HuH-7.5 (cell line): ENCODE data around the gene NIT1.
"Not testable (repeated sequence)": the region's sequence is repeated elsewhere in the genome, so short reads cannot be mapped to it uniquely, and the experiment has no call there.

Experiments
- DNase-seq: peaks from one replicate; pipeline ENCODE4 v3.0.0; 2011; ENCODE audit warnings: low spot score

NIT1 gene

DNA sequence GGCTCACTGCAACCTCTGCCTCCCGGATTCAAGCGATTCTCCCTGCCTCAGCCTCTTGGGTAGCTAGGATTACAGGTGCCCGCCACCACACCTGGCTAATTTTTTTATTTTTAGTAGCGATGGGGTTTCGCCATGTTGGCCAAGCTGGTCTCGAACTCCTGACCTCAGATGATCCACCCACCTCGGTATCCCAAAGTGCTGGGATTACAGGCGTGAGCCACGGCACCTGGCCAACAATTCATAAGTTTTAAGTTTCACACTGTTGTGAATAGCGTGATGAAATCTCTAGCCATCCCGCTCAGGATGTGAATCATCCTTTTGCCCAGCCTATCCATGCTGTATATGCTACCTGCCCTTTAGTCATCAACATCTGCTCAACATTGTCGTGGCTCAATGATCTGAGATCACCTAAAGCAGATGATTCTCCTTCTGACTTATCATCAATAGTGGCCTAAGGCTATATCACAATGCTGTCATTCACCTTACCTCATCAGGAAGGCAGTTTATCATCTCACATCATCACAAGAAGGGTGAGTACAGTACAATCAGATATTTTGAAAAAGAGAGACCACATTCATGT is 2.7 kb upstream of the NIT1 start:
- no peak for DNase-seq

DNA sequence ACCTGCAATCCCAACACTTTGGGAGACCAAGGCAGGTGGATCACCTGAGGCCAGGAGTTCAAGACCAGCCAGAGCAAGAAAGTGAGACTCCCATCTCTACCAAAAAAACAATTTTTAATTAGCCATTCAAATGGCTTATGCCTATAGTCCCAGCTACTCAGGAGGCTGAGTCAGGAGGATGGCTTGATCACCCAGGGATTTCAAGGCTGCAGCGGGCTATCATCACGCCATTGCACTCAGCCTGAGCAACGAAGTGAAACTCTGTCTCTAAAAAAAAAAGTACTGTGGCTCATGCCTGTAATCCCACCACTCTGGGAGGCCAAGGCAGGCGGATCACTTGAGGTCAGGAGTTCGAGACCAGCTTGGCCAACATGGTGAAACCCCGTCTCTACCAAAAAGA is 1.9 kb upstream of the NIT1 start:
- not testable (repeated sequence) for DNase-seq

DNA sequence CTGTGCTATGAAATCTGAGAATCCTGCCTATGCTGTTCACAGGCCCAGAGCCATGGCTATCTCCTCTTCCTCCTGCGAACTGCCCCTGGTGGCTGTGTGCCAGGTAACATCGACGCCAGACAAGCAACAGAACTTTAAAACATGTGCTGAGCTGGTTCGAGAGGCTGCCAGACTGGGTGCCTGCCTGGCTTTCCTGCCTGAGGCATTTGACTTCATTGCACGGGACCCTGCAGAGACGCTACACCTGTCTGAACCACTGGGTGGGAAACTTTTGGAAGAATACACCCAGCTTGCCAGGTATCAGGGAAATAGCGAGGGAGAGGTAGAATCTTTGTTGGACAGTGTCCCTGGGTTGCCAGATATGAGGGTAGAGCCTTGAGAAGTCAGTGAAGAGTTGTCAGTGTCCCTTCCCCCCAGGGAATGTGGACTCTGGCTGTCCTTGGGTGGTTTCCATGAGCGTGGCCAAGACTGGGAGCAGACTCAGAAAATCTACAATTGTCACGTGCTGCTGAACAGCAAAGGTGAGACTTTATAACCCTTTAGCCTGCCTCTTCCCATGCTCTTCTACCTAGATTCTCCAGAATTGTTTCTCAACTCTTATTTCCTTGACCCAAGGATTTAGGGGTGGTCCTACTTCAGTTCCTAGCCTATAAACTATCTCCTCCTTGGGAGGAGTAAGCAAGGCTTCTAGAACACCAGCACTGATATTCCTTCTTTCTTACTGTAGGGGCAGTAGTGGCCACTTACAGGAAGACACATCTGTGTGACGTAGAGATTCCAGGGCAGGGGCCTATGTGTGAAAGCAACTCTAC is 1.4 kb downstream of the NIT1 start:
- no peak for DNase-seq

DNA sequence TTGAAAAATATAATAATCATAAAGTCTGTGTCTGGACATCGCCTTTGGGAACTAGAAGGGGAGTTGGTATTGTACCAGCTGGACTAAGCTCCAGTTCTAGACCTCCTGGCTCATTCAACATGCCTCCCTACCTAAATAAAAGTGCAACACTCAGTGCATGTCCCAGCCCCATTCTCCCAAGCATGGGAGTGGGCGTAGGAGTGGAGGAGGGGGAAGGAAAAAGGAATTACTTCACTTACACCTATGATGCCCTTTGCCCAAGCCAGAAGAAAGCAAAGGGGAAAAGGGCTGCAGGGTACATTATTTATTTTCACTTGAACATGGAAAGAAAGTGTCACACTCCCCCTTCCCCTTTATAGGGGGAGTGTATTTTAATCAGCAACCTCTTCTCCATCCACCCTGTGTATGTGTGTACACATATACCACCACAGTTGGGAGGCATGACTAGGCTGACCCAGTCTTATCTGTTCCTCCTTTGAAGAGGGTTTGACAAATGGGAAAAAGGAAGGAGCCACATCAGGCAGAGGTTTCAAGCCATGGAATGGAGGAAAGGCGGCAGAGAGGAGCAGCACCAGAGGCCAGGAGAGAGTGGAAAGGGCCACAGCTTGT is 3.2 kb downstream of the NIT1 start:
- no peak for DNase-seq

DNA sequence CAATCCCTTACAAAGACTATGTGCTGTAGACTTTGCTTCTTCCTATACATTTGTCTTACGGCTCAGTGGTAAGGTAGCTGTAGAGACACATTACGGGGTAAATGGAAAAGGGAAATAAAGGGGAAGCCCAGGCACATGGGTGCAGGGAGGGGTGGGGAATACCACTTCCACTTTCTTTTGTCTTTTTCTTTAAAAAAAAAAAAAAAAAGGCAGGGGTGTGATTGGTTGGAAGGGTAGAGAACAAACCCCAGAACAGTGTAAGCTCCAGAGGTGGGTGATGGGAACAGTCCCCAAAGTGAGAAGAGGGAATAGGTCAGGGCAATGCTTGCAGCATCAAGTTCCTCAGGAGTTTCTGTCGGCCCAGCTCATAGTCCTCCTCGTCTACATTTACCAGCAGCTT is 3.9 kb downstream of the NIT1 start:
- no peak for DNase-seq

DNA sequence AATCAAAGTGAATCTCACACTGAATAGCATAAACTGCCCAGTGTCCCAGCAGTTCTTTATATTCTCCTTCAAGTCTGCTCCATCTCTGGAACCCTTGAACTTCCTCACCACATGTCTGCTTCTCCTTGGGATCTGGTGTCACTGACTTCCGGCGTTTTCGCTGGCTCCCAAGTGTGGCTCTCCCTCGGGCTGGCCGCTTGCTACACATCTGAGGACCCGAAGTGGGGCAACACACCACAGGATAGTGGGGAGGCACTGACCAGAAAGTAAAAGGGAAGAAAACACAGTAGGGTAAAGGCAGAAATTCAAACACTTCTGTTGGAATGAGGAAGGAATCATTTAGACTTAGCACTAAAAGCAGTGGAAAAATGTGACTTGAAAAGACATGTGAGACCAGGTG is 5.1 kb downstream of the NIT1 start:
- DNase-seq = no peak

DNA sequence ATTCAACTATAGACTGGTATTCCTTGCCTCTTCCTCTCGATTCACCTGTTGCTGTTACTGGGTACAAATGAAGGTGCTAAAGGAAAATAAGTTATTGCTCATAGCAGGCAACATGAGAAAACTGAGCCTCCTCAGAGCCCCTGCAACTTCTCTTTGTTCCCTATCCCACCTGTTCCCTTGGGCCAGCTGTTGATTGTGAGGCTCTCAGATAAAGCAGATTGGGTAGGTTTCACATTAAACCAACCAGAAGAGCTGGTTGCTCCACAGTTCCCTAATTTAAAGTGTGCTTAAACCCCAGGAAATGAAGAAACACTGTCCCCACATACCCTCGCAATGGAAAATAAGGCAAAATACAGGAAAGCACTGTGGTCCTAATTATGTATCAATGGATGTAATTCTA is 9.7 kb downstream of the NIT1 start:
- no peak for DNase-seq

DNA sequence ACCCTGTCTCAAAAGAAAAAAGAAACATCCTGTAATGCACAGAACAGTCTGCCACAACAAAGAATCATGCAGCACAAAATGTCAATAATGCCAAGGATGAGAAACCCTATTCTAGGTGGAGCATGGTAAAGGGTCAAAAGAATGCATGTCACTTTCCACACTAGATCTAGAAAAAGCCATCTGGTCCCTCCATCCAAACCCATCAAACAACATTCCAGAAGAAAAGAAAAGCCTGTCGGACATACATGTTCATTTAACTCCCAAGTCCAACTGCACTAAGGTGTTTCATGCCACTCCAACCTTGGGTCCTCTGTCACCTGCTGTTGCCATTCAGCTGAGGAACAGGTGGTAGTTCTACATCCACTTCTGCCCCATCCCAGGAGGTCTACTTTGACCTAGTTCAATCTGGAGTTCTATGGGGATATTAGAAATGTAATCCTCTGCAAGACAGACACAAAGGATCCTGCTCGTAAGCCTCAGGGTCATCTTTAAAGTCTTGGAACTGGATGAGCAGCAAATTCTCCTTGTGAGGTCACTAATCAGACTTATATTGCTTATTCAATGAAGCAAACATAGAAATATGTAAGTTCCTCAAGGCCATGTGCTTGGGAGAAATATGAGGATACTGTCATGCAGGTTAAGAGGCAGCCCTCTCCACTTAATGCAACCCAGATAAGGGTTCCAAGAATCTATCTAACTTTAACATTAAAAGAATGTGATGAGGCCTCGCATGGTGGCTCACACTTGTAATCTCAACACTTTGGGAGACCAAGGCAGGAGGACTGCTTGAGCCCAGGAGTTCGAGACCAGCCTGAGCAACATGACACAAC is 10.9 kb downstream of the NIT1 start:
- no peak for DNase-seq

DNA sequence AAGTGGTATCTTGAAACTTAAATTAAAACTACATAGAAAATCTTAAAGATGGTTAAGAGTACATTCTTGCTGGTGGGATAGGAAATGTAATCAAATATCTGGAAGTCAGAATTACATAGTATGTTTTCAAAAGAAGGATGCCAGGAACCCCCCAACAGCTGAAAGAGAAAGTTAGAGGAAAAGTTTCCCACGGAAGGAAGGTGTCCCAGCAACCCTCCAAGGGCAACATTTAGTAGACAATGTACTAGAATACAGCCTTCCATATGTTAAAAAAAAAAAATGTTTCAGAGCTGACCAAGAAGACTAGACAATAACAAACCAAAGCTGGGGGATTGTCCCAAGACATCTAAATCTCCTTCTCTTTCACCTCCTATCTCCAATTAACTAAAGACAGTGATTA is 12.4 kb downstream of the NIT1 start:
- DNase-seq = no peak

DNA sequence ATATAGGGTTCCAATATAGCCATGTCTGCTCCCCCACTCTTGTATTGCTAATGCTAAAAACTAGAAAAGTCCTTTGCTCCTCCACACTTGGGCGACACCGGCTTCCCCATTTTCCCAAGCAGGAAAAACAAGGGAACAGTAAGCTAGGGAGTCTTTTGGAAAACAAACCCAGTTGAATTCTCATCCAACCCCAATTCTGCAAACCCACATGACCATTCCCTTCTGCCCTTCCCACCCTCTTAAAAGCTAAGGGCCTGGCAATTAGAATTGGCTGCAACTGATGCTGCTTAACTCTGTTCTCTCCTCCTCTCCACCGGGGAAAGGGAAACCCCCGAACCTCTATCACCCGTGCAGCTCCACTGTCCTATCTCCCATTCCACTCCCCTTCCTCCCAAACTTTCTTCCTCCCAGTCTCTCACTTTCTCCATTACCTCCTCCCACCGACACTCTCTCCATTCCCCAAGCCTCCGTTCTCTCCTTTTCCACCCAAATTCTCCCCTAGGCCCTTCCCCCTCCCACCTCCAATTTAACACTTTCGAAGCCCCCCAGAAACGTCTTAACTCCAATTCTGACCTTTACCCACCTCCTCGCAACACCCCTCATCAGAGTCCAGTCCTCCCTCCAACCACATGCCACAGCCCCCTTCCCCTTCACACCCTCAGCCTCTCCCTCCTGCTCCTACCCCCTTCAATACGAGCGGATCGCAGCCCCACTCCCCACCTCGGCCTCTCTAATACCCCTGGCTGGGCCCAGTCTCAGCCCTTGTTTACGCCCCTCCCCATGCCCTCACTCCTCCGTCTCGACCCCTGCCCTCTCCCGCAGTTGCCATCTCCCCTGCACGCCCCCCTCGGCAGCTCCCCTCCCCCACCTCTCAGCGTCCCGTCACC is 13.9 kb downstream of the NIT1 start:
- peak; percentile 12 for DNase-seq

DNA sequence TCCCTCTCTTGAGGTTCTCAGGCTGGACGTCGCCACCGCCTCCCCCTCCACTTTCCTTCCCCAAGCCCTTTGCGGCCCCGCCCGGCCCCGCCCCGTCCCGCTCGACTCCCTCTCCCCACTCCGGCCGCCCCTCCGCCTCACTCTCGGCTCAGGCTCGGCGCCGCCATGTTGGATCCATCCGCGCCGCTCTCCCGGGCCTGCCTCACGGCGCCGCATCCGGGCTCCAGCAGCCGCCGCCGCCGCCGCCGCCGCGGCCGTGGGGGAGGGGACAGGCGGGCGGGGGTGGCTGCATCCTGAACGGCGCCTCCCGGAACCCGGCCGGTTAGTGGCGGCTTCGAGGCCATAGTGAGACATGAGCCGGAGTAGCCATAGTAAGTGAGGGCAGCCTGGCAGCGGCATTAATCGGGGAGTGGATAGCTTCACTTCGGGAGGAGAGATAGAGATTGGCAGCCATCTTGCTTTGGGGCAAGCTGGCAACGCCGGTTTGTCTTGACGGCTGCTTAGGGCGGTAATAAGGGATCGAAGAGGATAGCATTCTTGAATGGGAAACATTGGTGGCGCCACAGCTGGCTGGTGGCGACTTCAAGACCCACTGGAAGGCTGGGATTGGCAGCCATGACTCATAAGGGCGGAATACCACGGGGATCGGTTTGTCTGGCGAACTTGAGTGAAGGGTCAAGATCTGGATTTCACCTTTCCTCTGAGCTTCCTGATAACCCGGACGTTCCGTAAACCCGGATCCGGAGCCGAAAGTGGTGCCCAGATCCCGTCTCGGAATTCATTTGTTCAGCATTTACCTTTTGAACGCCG is 14.7 kb downstream of the NIT1 start, which contains the start of gene DEDD:
Gene DEDD, minus strand, starts transcription at position 258 of the 810 bp plus-strand sequence. CDS start 8,205 bp downstream, outside the sequence.
- peak; percentile 69 for DNase-seq

DNA sequence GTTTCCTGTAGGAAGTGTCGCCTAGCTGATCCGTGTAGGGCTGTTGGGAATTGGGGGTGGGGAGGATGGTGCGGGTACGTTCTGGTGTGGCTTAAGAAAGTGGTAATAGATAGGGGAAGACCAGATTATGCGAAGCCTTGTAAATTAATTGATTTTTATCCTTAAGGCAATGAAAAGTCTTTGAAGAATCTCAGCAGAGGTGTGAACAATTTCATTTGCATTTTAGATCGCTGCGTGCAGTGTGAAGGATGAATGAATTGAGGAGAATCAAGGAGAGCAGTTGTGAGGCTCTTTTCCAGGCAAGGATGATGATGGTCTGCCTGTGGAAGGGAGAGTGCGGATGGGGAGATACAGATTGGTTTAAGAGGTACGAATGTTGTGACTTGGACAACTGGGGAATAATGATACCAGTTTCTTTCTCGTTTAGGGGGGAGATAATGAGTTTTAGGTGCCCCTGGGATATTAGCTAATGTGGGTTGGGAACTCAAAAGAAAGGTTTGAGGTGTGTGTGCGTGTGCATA is 15.4 kb downstream of the NIT1 start:
- DNase-seq = peak; percentile 17

DNA sequence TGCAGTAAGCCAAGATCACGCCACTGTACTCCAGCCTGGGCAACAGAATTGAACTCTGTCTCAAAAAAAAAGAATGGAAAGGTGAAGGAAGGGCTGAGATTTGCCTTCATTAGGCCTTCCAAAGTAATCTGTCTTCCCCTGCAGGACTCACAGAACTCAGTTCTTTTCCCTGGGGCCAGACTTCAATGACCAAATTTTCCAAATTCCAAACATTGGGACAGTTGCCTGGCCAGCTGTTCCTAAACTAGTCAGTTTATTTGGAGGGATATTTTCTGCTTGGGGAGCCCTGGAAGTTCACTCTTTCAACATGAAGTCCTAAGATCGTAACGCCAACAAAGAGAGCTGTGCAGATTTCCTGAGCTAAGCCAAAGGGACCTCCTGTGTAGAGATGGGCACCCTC is 20.0 kb downstream of the NIT1 start:
- no peak for DNase-seq

DNA sequence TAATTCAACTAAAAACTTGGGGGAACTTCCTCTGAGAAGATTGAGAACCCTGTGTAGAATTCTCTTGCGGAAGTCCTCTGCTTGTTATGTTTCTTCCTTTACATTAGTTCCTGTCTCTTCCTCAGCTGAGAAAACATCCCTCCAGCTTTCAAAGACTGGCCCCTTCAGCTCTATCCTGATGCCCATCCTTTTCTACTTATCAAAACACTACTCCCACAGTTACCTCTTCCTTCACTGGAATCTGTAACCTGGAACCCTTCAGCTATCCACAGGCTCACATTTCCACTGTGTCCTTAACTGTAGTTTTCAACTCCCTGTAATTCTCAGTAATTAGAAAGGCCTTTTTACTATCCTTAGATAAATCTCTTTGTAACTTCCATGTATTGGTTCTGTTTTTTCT is 20.5 kb downstream of the NIT1 start:
- DNase-seq = no peak

DNA sequence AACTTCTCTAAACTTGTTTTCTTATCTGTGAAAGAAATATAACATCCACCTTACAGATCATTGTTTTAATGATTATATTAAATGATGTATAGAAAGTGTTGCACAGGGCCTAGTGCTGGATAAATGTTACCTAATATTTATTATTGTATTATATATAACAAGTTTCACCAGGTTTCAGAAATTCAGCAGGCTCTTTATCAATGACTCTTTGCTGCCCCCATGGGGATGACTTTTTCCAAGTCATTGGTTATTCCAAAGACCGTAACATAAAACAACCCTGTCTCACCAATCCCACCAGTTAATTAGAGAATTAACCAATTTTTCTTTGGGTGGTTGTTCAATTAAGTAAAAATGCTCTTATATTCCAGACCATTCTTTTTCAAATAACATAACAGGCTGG is 21.9 kb downstream of the NIT1 start:
- DNase-seq = peak; percentile 37

DNA sequence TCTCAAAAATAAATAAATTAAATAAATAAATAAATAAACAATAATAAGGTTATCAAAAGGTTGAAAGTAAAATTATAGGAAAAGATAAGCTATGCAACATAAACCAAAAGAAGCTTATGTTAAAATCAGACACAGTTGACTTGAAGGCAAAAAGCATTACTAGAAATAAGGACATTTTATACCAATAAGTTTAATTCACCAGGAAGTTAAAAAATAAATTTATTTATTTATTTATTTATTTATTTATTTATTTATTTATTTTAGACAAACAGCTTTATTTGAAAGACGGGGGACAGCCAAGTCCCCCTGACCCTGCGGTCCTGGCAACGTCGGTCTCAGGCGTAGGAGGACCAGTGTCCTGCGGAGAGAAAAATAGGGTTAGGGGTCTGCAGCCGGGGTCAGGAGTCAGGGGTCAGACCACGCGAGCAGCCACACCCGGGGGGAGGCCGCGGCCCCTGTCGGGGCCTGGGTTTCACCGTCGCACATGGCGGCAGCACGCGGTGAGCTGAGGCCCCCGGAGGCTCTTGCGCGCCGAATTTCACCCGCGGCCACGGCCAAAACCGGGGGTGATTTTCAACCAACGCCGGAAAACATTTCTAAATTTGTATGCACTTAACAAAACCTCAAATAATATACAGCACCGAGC is 23.0 kb downstream of the NIT1 start:
- no peak for DNase-seq

DNA sequence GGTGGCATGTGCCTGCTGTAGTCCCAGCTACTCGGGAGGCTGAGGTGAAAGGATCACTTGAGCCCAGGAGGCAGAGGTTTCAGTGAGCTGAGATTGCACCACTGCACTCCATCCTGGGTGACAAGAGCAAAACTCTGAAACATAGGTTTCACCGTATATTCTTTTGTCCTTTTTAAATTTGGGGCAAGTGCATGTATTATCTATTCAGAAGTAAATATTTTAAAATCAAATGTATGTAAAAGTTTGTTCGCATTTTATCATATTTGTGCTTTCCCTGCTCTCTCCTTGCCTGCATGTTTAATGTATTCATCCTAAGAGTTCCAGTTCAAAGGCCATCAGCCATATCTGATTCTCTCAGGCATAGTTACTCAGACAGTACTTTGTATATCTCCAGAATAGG is 27.9 kb downstream of the NIT1 start:
- no peak for DNase-seq

DNA sequence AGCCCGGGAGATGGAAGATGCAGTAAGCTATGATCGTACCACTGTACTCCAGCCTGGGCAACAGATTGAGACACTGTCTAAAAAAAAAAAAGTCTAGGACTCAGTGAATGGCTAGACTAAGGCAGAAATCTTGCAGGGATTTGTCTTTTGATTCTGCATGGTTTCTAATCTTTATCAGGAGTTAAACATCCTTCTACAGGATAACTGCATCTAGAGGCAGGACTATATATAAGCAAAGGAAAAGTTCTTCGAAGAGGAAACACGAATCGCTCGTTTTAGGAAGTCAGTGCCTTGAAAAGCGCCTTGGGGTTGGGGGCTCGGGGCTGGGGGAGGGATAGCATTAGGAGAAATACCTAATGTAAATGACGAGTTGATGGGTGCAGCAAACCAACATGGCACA is 35.3 kb downstream of the NIT1 start:
- DNase-seq = no peak

DNA sequence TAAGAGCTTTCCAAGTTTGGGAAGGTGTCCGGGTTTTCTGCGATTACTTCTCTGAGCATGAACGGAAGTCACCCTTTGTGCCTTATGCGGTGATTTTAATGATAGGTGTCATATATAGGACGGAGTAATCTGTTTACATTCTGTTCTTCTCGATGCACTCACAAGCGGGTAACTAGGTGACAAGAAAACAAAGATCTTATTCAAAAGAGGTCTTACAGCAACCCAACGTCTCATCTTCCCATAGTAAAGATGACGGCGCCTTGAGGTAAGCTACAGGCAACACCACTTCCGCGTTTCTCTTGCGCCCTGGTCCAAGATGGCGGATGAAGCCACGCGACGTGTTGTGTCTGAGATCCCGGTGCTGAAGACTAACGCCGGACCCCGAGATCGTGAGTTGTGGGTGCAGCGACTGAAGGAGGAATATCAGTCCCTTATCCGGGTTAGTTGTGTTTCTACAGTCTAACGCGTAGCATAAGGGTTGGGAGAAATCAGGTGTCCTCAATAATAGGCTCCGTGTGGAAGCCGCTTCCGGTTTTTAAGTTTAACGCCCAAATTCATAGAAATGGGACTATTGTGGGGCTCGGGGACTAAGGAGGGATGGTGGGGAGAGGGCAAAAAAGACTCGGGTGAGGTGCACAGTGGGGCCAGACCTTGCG is 35.9 kb downstream of the NIT1 start, which contains the start of gene UFC1:
Gene UFC1, plus strand, starts transcription at position 297 of the 656 bp plus-strand sequence. Its CDS starts 20 bp downstream, at position 317.
- peak; percentile 76 for DNase-seq
